H1 (cell line): ENCODE results near the gene PSD2. TPM values are rescaled to one million over a fixed set of nuclear protein-coding genes. Genes with fewer than 3 reads are reported as not detected.

ENCODE experiments used
- ATF3 ChIP-seq: IDR thresholded peaks from 2 replicates; pipeline ENCODE4 v1.6.1; 2011; ENCODE audit warnings: low read depth, mild to moderate bottlenecking, low read length; ENCODE audit not compliant: insufficient read depth
- BCL11A ChIP-seq, 2 experiments: IDR thresholded peaks; one replicate each; pipeline ENCODE4 v1.6.1; 2011; ENCODE audit warnings: low read depth in 2 of 2, low read length in 2 of 2, mild to moderate bottlenecking in 2 of 2
- CHD7 ChIP-seq: fragments of 300-600 bp; sonication (generic); IDR thresholded peaks from 2 replicates; pipeline ENCODE4 v1.7.1; 2012; ENCODE audit warnings: low read length, moderate library complexity, mild to moderate bottlenecking, inconsistent platforms; ENCODE audit not compliant: insufficient replicate concordance
- E2F6 ChIP-seq: IDR thresholded peaks from 2 replicates; pipeline ENCODE4 v1.6.1; 2012; ENCODE audit warnings: inconsistent platforms
- GABPA ChIP-seq: IDR thresholded peaks from 2 replicates; pipeline ENCODE4 v1.6.1; 2011; ENCODE audit warnings: mild to moderate bottlenecking, low read length, moderate library complexity, borderline replicate concordance; ENCODE audit not compliant: insufficient read depth
- HDAC6 ChIP-seq: IDR thresholded peaks from one replicate; pipeline ENCODE4 v1.7.1; 2012; ENCODE audit warnings: low read depth, mild to moderate bottlenecking, inconsistent platforms, low read length, moderate library complexity
- KDM4A ChIP-seq: IDR thresholded peaks from one replicate; pipeline ENCODE4 v1.7.1; 2012; ENCODE audit warnings: low read depth, mild to moderate bottlenecking, moderate library complexity, low read length, inconsistent platforms; ENCODE audit not compliant: severe bottlenecking
- RNF2 ChIP-seq: fragments of 200-900, 300-1000 bp; sonication (generic); IDR thresholded peaks from 2 replicates; pipeline ENCODE4 v1.7.1; 2016; ENCODE audit warnings: borderline replicate concordance, low read depth, mild to moderate bottlenecking, antibody characterized with exemption, low read length; ENCODE audit not compliant: poor library complexity, severe bottlenecking; ENCODE audit errors: missing control alignments
- RXRA ChIP-seq: IDR thresholded peaks from 2 replicates; pipeline ENCODE4 v1.6.1; 2011; ENCODE audit warnings: low read depth, mild to moderate bottlenecking, low read length, moderate library complexity; ENCODE audit not compliant: insufficient read depth
- SP2 ChIP-seq: IDR thresholded peaks from 2 replicates; pipeline ENCODE4 v1.6.1; 2012; ENCODE audit warnings: mild to moderate bottlenecking, low read length, inconsistent platforms
- polyA plus RNA-seq, 7 experiments: library from polyadenylated mRNA; depleted of rRNA in 3 of 7; stranded (reverse) in 5 of 7; unstranded in 2 of 7; fragments of >200 nt in 5 of 7; fragments of 200-250 nt in 2 of 7; gene quantifications; 1 replicate in 5 of 7; 2 replicates in 1 of 7; 4 replicates in 1 of 7; pipeline versions ENCODE4 v1.2.1 to v1.2.3, GENCODE V29; 2011 to 2013; ENCODE audit warnings: missing spikeins in 2 of 7, mixed read lengths in 2 of 7
- total RNA-seq: library from RNA; stranded (reverse); fragmentation: NEBNext Ultra II Directional; extraction: Animal tissue kit (Norgen Biotek cat#: 25700); gene quantifications from 2 replicates; pipeline ENCODE4 v1.2.1, GENCODE V29; 2021

PSD2 gene
- total and polyA plus RNA-seq, 2 of the 8 experiments (the other 6 are each of a cell fraction or from before 2014, with no cell fraction given) = 0.06 to 0.14 TPM

- TF ChIP-seq CHD7 (no peak), KDM4A (no peak), RXRA (no peak), RNF2 (no peak), E2F6 (no peak), GABPA (no peak), SP2 (no peak), BCL11A (IDR thresholded peaks at IDR 0.05; ENCODE audit: low read depth in 2 of 2, low read length in 2 of 2) (no peak), ATF3 (no peak), HDAC6 (no peak)
Measured at GRCh38 chr5:139882316-139882715, 86.7 kb downstream of the PSD2 start (continued).
